K562 (cell line): ENCODE data around the gene MEF2B. TPM values are rescaled to one million over a fixed set of nuclear protein-coding genes. Genes with fewer than 3 reads are reported as not detected.

Experiments
- ATAC-seq: fragments of 200-7000 bp; cut with Tn5 transposase; 3 replicates; pipeline ENCODE4 v1.9.1; 2020; ENCODE audit warnings: moderate library complexity
- BruUV-seq: library from RNA; stranded (reverse); fragments of 400-500 nt; replicated peaks from 2 replicates; lab custom pipeline; 2021; lab: Mats Ljungman, UMichigan
- CTCF ChIA-PET: fragments of 300-600 bp; formaldehyde crosslinking; extraction: SDS; loops from one replicate; lab custom pipeline; 2021; ENCODE audit warnings: low intra/inter-chr PET ratio; lab: Yijun Ruan, JAX
- POLR2A ChIA-PET: fragments of 300-600, 350-650 bp; sonication (Branson Sonifier 250); formaldehyde crosslinking; extraction: SDS; loops from one replicate; lab custom pipeline; 2021; ENCODE audit warnings: antibody characterized with exemption, inconsistent platforms; lab: Yijun Ruan, JAX
- DNase-seq, 4 experiments: peaks; one replicate each; pipeline versions ENCODE4 v3.0.0 to v3.0.0-alpha.2; 2011 to 2018; ENCODE audit warnings: low spot score in 3 of 4, mixed read lengths in 3 of 4; ENCODE audit errors: extremely low read depth in 1 of 4
- FAIRE-seq: peaks from 2 replicates; lab custom pipeline; 2011; peaks lifted over from hg19 to GRCh38; lab: Jason Lieb, UNC
- H2AFZ ChIP-seq: 2 replicates; pipeline ENCODE4 v1.6.0; 2011; ENCODE audit warnings: low read depth, low read length, control low read depth, inconsistent platforms
- H3K27ac ChIP-seq: fragments of 200-600 bp; 3 replicates; pipeline ENCODE4 v1.8.0; 2011; ENCODE audit warnings: low read depth, mild to moderate bottlenecking, control low read depth, inconsistent platforms, low read length, moderate library complexity, mixed read lengths; ENCODE audit errors: extremely low read depth
- H3K27me3 ChIP-seq, 2 experiments: fragments of 300-600 bp in 1 of 2; 2 replicates in 1 of 2; 3 replicates in 1 of 2; pipeline versions ENCODE4 v1.6.0 to v1.8.0; 2011; ENCODE audit warnings: inconsistent platforms in 2 of 2, low read length in 2 of 2, mild to moderate bottlenecking in 1 of 2, mixed read lengths in 1 of 2, moderate library complexity in 1 of 2; ENCODE audit not compliant: control insufficient read depth in 2 of 2, insufficient read depth in 2 of 2
- H3K36me3 ChIP-seq: fragments of 300-600 bp; 3 replicates; pipeline ENCODE4 v1.8.0; 2011; ENCODE audit warnings: mild to moderate bottlenecking, low read length, inconsistent platforms; ENCODE audit not compliant: control insufficient read depth, insufficient read depth
- H3K4me1 ChIP-seq, 2 experiments: fragments of 200-600 bp in 1 of 2; replicated peaks in 1 of 2; 2 replicates in 1 of 2; 3 replicates in 1 of 2; pipeline versions ENCODE4 v1.5.1 to v1.8.0; 2011; ENCODE audit warnings: inconsistent platforms in 2 of 2, low read length in 2 of 2, mild to moderate bottlenecking in 1 of 2, mixed read lengths in 1 of 2, moderate library complexity in 1 of 2; ENCODE audit not compliant: control insufficient read depth in 2 of 2, insufficient read depth in 2 of 2
- H3K4me2 ChIP-seq: 2 replicates; pipeline ENCODE4 v1.6.1; 2011; ENCODE audit warnings: low read length, control low read depth, inconsistent platforms, mixed read lengths; ENCODE audit not compliant: insufficient read depth
- H3K4me3 ChIP-seq: fragments of 200-600 bp; sonication (generic), shearing (Covaris generic); 2 replicates; pipeline ENCODE4 v1.5.1; 2016; ENCODE audit warnings: control low read depth, inconsistent platforms
- H3K79me2 ChIP-seq: fragments of 200-600 bp; 3 replicates; pipeline ENCODE4 v1.8.0; 2011; ENCODE audit warnings: low read length, inconsistent platforms; ENCODE audit not compliant: control insufficient read depth, insufficient read depth
- H3K9ac ChIP-seq, 2 experiments: 2 replicates each; pipeline versions ENCODE4 v1.6.0 to v1.6.1; 2011; ENCODE audit warnings: low read depth in 2 of 2, low read length in 2 of 2, control low read depth in 1 of 2, inconsistent platforms in 1 of 2, mild to moderate bottlenecking in 1 of 2, mixed read lengths in 1 of 2; ENCODE audit not compliant: insufficient read depth in 1 of 2
- H3K9me1 ChIP-seq: one replicate; pipeline ENCODE4 v1.6.0; 2011; ENCODE audit warnings: inconsistent platforms, mild to moderate bottlenecking, low read length, moderate library complexity; ENCODE audit not compliant: control insufficient read depth, insufficient read depth
- H3K9me3 ChIP-seq: replicated peaks from 2 replicates; pipeline ENCODE4 v1.5.1; 2011; ENCODE audit warnings: low read depth, low read length, inconsistent platforms; ENCODE audit not compliant: control insufficient read depth, insufficient read depth
- H4K20me1 ChIP-seq: replicated peaks from 2 replicates; pipeline ENCODE4 v1.6.1; 2011; ENCODE audit warnings: low read length, inconsistent platforms, mixed read lengths; ENCODE audit not compliant: control insufficient read depth, insufficient read depth
- C11orf30 ChIP-seq: fragments of 450-650 bp; IDR thresholded peaks from 2 replicates; pipeline ENCODE4 v1.6.1; 2016; ENCODE audit warnings: low read depth, mild to moderate bottlenecking
- DMBX1 ChIP-seq: fragments of 250-450 bp; sonication (Bioruptor Pico); IDR thresholded peaks from 2 replicates; pipeline ENCODE4 v1.8.0; 2022; ENCODE audit warnings: inconsistent platforms, mild to moderate bottlenecking, moderate library complexity, borderline replicate concordance
- GABPB2 ChIP-seq: fragments of 250-450 bp; sonication (Bioruptor Pico); conservative IDR thresholded peaks from 2 replicates; pipeline ENCODE4 v1.5.1; 2021; ENCODE audit warnings: mild to moderate bottlenecking
- IFI16 ChIP-seq: fragments of 250-450 bp; sonication (Bioruptor Pico); IDR thresholded peaks from 2 replicates; pipeline ENCODE4 v2.1.2; 2022; ENCODE audit warnings: mild to moderate bottlenecking, inconsistent platforms
- MAFF ChIP-seq: IDR thresholded peaks from 2 replicates; pipeline ENCODE4 v1.6.1; 2012; ENCODE audit warnings: low read length, improper control_type of control experiment
- MAFG ChIP-seq: fragments of 450-650 bp; conservative IDR thresholded peaks from 2 replicates; pipeline ENCODE4 v1.6.1; 2016; ENCODE audit warnings: missing genetic modification characterization, missing compliant biosample characterization
- MAFK ChIP-seq: IDR thresholded peaks from 2 replicates; pipeline ENCODE4 v1.6.1; 2011; ENCODE audit warnings: low read length, improper control_type of control experiment
- MED1 ChIP-seq: sonication (generic); formaldehyde crosslinking; IDR thresholded peaks from 2 replicates; pipeline ENCODE4 v1.8.1; 2023; ENCODE audit warnings: missing genetic modification reagents, borderline replicate concordance
- NELFE ChIP-seq: IDR thresholded peaks from 2 replicates; pipeline ENCODE4 v1.6.1; 2011; ENCODE audit warnings: mild to moderate bottlenecking; ENCODE audit not compliant: insufficient read depth, insufficient read length
- SMARCC2 ChIP-seq: fragments of 450-650 bp; IDR thresholded peaks from 2 replicates; pipeline ENCODE4 v1.6.1; 2017; ENCODE audit warnings: antibody characterized with exemption, moderate library complexity, mild to moderate bottlenecking, low read depth
- TSHZ1 ChIP-seq: fragments of 250-450 bp; sonication (Bioruptor Pico); IDR thresholded peaks from 2 replicates; pipeline ENCODE4 v1.4.0; 2020; ENCODE audit warnings: mild to moderate bottlenecking, moderate library complexity
- USF1 ChIP-seq: sonication (generic); formaldehyde crosslinking; IDR thresholded peaks from 2 replicates; pipeline ENCODE4 v1.9.0; 2022; ENCODE audit warnings: mild to moderate bottlenecking, missing genetic modification reagents
- XRCC5 ChIP-seq: fragments of 200-400 bp; formaldehyde crosslinking; IDR thresholded peaks from 2 replicates; pipeline ENCODE4 v1.6.1; 2017; ENCODE audit warnings: low read depth, mild to moderate bottlenecking, low read length
- ZBTB26 ChIP-seq: fragments of 450-650 bp; formaldehyde crosslinking; IDR thresholded peaks from 2 replicates; pipeline ENCODE4 v1.4.0; 2022; ENCODE audit warnings: missing genetic modification characterization
- ZKSCAN8 ChIP-seq: fragments of 200-800 bp; sonication (Bioruptor generic); IDR thresholded peaks from 2 replicates; pipeline ENCODE4 v1.6.1; 2016; ENCODE audit warnings: missing genetic modification characterization, missing compliant biosample characterization
- ZNF316 ChIP-seq: fragments of 450-650 bp; IDR thresholded peaks from 2 replicates; pipeline ENCODE4 v1.6.1; 2016
- WGBS: fragments of 100-300 bp; shearing (Covaris generic); methylation state at CpG from one replicate; pipeline ENCODE4 v1.1.6; 2016; ENCODE audit warnings: low coverage, mixed read lengths; ENCODE audit not compliant: insufficient coverage; ENCODE audit errors: missing lambda C conversion rate; 5-methylcytosine and 5-hydroxymethylcytosine counted together
- in situ Hi-C: fragments of 300-500 bp; cut with MboI; formaldehyde crosslinking; loops from 4 replicates; pipeline ENCODE4 v1.15.0; 2018; ENCODE audit warnings: inconsistent platforms, mixed read lengths
- intact Hi-C: fragments of 100-400 bp; cut with micrococcal nuclease; formaldehyde crosslinking; loops from 2 replicates; pipeline ENCODE4 v1.14.2; 2022
- polyA plus RNA-seq, 8 experiments: library from polyadenylated mRNA; depleted of rRNA in 4 of 8; stranded (reverse) in 5 of 8; unstranded in 3 of 8; fragments of >200 nt; fragmentation: Nextera tagmentation in 2 of 8; fragmentation: Illumina TruSeq in 1 of 8; extraction: Ambion mirVana in 2 of 8; extraction: Trizol in 1 of 8; gene quantifications; 2 replicates each; pipeline versions ENCODE4 v1.2.1 to v1.2.3, GENCODE V29; 2011 to 2014; ENCODE audit warnings: inconsistent platforms in 1 of 8, missing spikeins in 1 of 8
- total RNA-seq, 7 experiments: library from RNA; depleted of rRNA in 6 of 7; stranded (reverse); fragments of >200 nt in 6 of 7; fragmentation: Illumina TruSeq in 2 of 7; extraction: Trizol in 2 of 7; gene quantifications; 2 replicates each; pipeline versions ENCODE4 v1.2.1 to v1.2.3, GENCODE V29; 2011 to 2021; ENCODE audit warnings: low replicate concordance in 1 of 7

The MEF2B gene
- total and polyA plus RNA-seq, 9 of the 15 experiments (the other 6 are each of a cell fraction or from before 2014, with no cell fraction given): 0.14 to 1.9 (median 0.71) TPM; not detected in 3

- TF ChIP-seq TSHZ1: no peak
Measured at GRCh38 chr19:19131989-19132388, 38.1 kb downstream of the MEF2B start (continued).

- Histone ChIP-seq H3K79me2 (no peaks in the 10 kb centered on the region), H4K20me1 (no peaks in the 10 kb centered on the region), H3K9ac (no peak overlapping the region), H3K9me1 (no peaks in the 10 kb centered on the region), H3K27ac (no peak overlapping the region), H3K4me2 (no peak overlapping the region), H3K27me3 (no peaks in the 10 kb centered on the region), H3K36me3 (peaks cover 45% of the 10 kb centered on the region), H3K4me3 (no peak overlapping the region), H2AFZ (no peak overlapping the region), H3K9me3 (no peaks in the 10 kb centered on the region)
- BruUV-seq: no TSS peak
- intact Hi-C loops (no loop called here), in situ Hi-C loops (no loop called here)
- POLR2A ChIA-PET: interaction anchor here (0.6 kb wide), 1 partner anchor 189 kb away, joined by 3 read pairs; no protein-coding TSS in a partner anchor
- no peak for ATAC-seq
- WGBS: 87% methylated on average over 5 of the region's 6 CpGs
- CTCF ChIA-PET: no interaction called here
- no peak for DNase-seq
- TF ChIP-seq MAFG (tag) (peak; percentile 77), XRCC5 (no peak), NELFE (no peak), MAFF (peak; percentile 86), GABPB2 (no peak), MED1 (CRISPR knock-in tag) (no peak), ZBTB26 (CRISPR knock-in tag) (no peak), IFI16 (no peak), MAFK (peak; percentile 84), C11orf30 (peak; percentile 71), USF1 (CRISPR knock-in tag) (no peak), SMARCC2 (no peak), ZKSCAN8 (CRISPR knock-in tag) (no peak), ZNF316 (peak; percentile 91), DMBX1 (CRISPR knock-in tag) (no peak)
- TF ChIP-seq, all 486 proteins: peak for 5
- H3K4me1 ChIP-seq: peaks cover 3 to 11% of the 10 kb centered on the region in 2 experiments
- FAIRE-seq: no peak
Measured at GRCh38 chr19:19126102-19126501, 44.0 kb downstream of the MEF2B start.
